SK-N-SH (cell line): ENCODE data around the gene MEGF8. TPM values are rescaled to one million over a fixed set of nuclear protein-coding genes. Genes with fewer than 3 reads are reported as not detected.

Source experiments
- CTCF ChIA-PET: fragments of 300-600, 350-600 bp; formaldehyde crosslinking; extraction: SDS; loops from one replicate; lab custom pipeline; 2021; lab: Yijun Ruan, JAX
- POLR2A ChIA-PET: fragments of 350-600 bp; sonication (Branson Sonifier 250); formaldehyde crosslinking; extraction: SDS; loops from one replicate; lab custom pipeline; 2020; ENCODE audit warnings: antibody characterized with exemption, inconsistent platforms; lab: Yijun Ruan, JAX
- DNase-seq: peaks from one replicate; pipeline ENCODE4 v3.0.0; 2012
- H2AFZ ChIP-seq: fragments of 200-600 bp; sonication (generic); 2 replicates; pipeline ENCODE4 v1.8.1; 2016; ENCODE audit warnings: antibody characterized with exemption, mild to moderate bottlenecking, low read depth
- H3F3A ChIP-seq: fragments of 200-600 bp; sonication (generic); replicated peaks from 2 replicates; pipeline ENCODE3; 2016; ENCODE audit warnings: antibody characterized with exemption, mild to moderate bottlenecking; ENCODE audit not compliant: insufficient read depth
- H3K27ac ChIP-seq, 2 experiments: fragments of 200-500 bp in 1 of 2; fragments of 200-600 bp in 1 of 2; sonication (Bioruptor generic) in 1 of 2; sonication (generic), shearing (Covaris generic) in 1 of 2; 2 replicates each; pipeline versions ENCODE4 v1.5.1 to v1.6.1; 2014 to 2016; ENCODE audit warnings: low read depth in 2 of 2, inconsistent platforms in 1 of 2, low read length in 1 of 2, mild to moderate bottlenecking in 1 of 2, mixed read lengths in 1 of 2
- H3K27me3 ChIP-seq: fragments of 200-600 bp; sonication (generic), shearing (Covaris generic); 2 replicates; pipeline ENCODE4 v1.6.1; 2016; ENCODE audit warnings: mixed run types; ENCODE audit not compliant: insufficient read depth
- H3K36me3 ChIP-seq, 2 experiments: fragments of 200-500 bp in 1 of 2; fragments of 200-600 bp in 1 of 2; sonication (Bioruptor generic) in 1 of 2; sonication (generic) in 1 of 2; replicated peaks in 1 of 2; 2 replicates each; pipeline versions ENCODE3 to v1.5.1; 2014 to 2016; ENCODE audit warnings: low read length in 1 of 2, mild to moderate bottlenecking in 1 of 2; ENCODE audit not compliant: insufficient read depth in 2 of 2, control insufficient read depth in 1 of 2
- H3K4me1 ChIP-seq, 2 experiments: fragments of 200-500 bp in 1 of 2; fragments of 200-600 bp in 1 of 2; sonication (Bioruptor generic) in 1 of 2; sonication (generic), shearing (Covaris generic) in 1 of 2; 2 replicates each; pipeline versions ENCODE4 v1.5.1 to v1.6.1; 2014 to 2016; ENCODE audit warnings: low read depth in 1 of 2, low read length in 1 of 2, mixed run types in 1 of 2; ENCODE audit not compliant: insufficient read depth in 2 of 2, control insufficient read depth in 1 of 2
- H3K4me2 ChIP-seq: fragments of 200-600 bp; sonication (generic), shearing (Covaris generic); 2 replicates; pipeline ENCODE4 v1.6.1; 2017; ENCODE audit warnings: mixed run types
- H3K4me3 ChIP-seq, 2 experiments: fragments of 200-500 bp in 1 of 2; fragments of 200-600 bp in 1 of 2; sonication (Bioruptor generic) in 1 of 2; sonication (generic), shearing (Covaris generic) in 1 of 2; 2 replicates each; pipeline versions ENCODE4 v1.5.1 to v1.8.1; 2014 to 2016; ENCODE audit warnings: low read depth in 2 of 2, inconsistent platforms in 1 of 2, low read length in 1 of 2, mild to moderate bottlenecking in 1 of 2, mixed read lengths in 1 of 2, moderate library complexity in 1 of 2
- H3K79me2 ChIP-seq: fragments of 200-600 bp; sonication (generic); 2 replicates; pipeline ENCODE4 v1.8.1; 2017; ENCODE audit warnings: mild to moderate bottlenecking; ENCODE audit not compliant: insufficient read depth
- H3K9ac ChIP-seq: fragments of 200-600 bp; sonication (generic); 2 replicates; pipeline ENCODE4 v1.6.1; 2017; ENCODE audit warnings: mixed run types
- H3K9me2 ChIP-seq: fragments of 200-600 bp; sonication (generic); 2 replicates; pipeline ENCODE4 v1.6.1; 2017; ENCODE audit warnings: mixed run types
- H3K9me3 ChIP-seq: fragments of 200-600 bp; sonication (generic); 2 replicates; pipeline ENCODE4 v1.6.1; 2017; ENCODE audit warnings: mixed run types, mild to moderate bottlenecking, moderate library complexity
- H4K20me1 ChIP-seq: fragments of 200-600 bp; sonication (generic); 2 replicates; pipeline ENCODE4 v1.6.1; 2017; ENCODE audit warnings: mild to moderate bottlenecking, mixed run types; ENCODE audit not compliant: insufficient read depth
- CHD2 ChIP-seq: fragments of 150-350 bp; IDR thresholded peaks from 2 replicates; pipeline ENCODE4 v1.6.1; 2018; ENCODE audit warnings: low read length; ENCODE audit not compliant: partially characterized antibody
- CTCF ChIP-seq: fragments of 200-600 bp; sonication (generic); IDR thresholded peaks from 2 replicates; pipeline ENCODE4 v1.6.1; 2017; ENCODE audit warnings: antibody characterized with exemption, mild to moderate bottlenecking, moderate library complexity
- ELF1 ChIP-seq: IDR thresholded peaks from 2 replicates; pipeline ENCODE4 v1.4.0; 2012
- FOXJ3 ChIP-seq: sonication (generic); formaldehyde crosslinking; IDR thresholded peaks from 2 replicates; pipeline ENCODE4 v1.5.1; 2020; ENCODE audit warnings: mild to moderate bottlenecking, missing genetic modification reagents
- NFIC ChIP-seq: IDR thresholded peaks from 2 replicates; pipeline ENCODE4 v1.4.0; 2012; ENCODE audit warnings: borderline replicate concordance
- NRF1 ChIP-seq: IDR thresholded peaks from 2 replicates; pipeline ENCODE4 v1.6.1; 2012; ENCODE audit warnings: low read depth, mild to moderate bottlenecking, low read length
- RCOR1 ChIP-seq: fragments of 150-350 bp; IDR thresholded peaks from 2 replicates; pipeline ENCODE4 v1.6.1; 2017; ENCODE audit warnings: antibody characterized with exemption, low read length
- TCF12 ChIP-seq: IDR thresholded peaks from 2 replicates; pipeline ENCODE4 v1.4.0; 2012
- USF1 ChIP-seq: IDR thresholded peaks from 2 replicates; pipeline ENCODE4 v1.4.0; 2012; ENCODE audit warnings: low read depth, borderline replicate concordance
- WGBS: methylation state at CpG from one replicate; pipeline ENCODE4 v1.1.6; 2017; ENCODE audit warnings: low lambda C conversion rate; 5-methylcytosine and 5-hydroxymethylcytosine counted together
- polyA plus RNA-seq, 3 experiments: library from polyadenylated mRNA; depleted of rRNA; stranded (reverse); fragments of >200 nt; gene quantifications; 2 replicates each; pipeline ENCODE4 v1.2.3, GENCODE V29; 2012
- TF ChIP-seq, protein P1 (sequence below): IDR thresholded peaks from 2 replicates; pipeline ENCODE4; 2012

Gene MEGF8
- polyA plus RNA-seq, 1 of the 3 experiments (the other 2 are of a cell fraction): 19.1 TPM

- CTCF ChIA-PET: no interaction called here
Measured at GRCh38 chr19:42362891-42363440, 37.5 kb downstream of the MEGF8 start.

More at GRCh38 chr19:42362891-42363440, 37.5 kb downstream of the MEGF8 start:
- H3K27me3 ChIP-seq: no peaks in the 10 kb centered on the region
- H3K36me3 ChIP-seq: peaks cover 10 to 22% of the 10 kb centered on the region in 2 experiments
- H3K79me2 ChIP-seq: no peaks in the 10 kb centered on the region
- POLR2A ChIA-PET: no interaction called here
- no peak overlapping the region for H2AFZ ChIP-seq
- TF ChIP-seq, protein P1, sequence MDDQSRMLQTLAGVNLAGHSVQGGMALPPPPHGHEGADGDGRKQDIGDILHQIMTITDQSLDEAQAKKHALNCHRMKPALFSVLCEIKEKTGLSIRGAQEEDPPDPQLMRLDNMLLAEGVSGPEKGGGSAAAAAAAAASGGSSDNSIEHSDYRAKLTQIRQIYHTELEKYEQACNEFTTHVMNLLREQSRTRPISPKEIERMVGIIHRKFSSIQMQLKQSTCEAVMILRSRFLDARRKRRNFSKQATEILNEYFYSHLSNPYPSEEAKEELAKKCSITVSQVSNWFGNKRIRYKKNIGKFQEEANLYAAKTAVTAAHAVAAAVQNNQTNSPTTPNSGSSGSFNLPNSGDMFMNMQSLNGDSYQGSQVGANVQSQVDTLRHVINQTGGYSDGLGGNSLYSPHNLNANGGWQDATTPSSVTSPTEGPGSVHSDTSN: no peak
- no peak for TF ChIP-seq USF1
- TF ChIP-seq ELF1: no peak
- TF ChIP-seq TCF12: no peak
- no peak for TF ChIP-seq NFIC
- no peak for TF ChIP-seq CTCF
- no peak for TF ChIP-seq FOXJ3 (CRISPR knock-in tag)
- TF ChIP-seq NRF1: no peak
- no peak for TF ChIP-seq CHD2
- TF ChIP-seq RCOR1: no peak
- TF ChIP-seq, all 33 proteins: peak for 0
- no peak overlapping the region for H3K9ac ChIP-seq
- H3K9me3 ChIP-seq: no peaks in the 10 kb centered on the region
- no peaks in the 10 kb centered on the region for H3K9me2 ChIP-seq
- DNase-seq: no peak
- WGBS: 96% methylated on average over 10 of the region's 13 CpGs
- no peaks in the 10 kb centered on the region for H3F3A ChIP-seq
- no peaks in the 10 kb centered on the region; a peak in 1 of 4 replicates for H3K4me1 ChIP-seq
- H3K4me3 ChIP-seq: no peak overlapping the region
- H4K20me1 ChIP-seq: no peaks in the 10 kb centered on the region
- H3K4me2 ChIP-seq: no peak overlapping the region
- no peak overlapping the region for H3K27ac ChIP-seq
